PFSK-1 (cell line): ENCODE measurements around the gene SLC8A1.

Experiments
- POLR2AphosphoS5 ChIP-seq: IDR thresholded peaks from 2 replicates; pipeline ENCODE4 v1.6.1; 2012; ENCODE audit warnings: low read depth, mild to moderate bottlenecking, control low read depth, low read length, moderate library complexity
- TAF1 ChIP-seq: IDR thresholded peaks from 2 replicates; pipeline ENCODE4 v1.6.1; 2012; ENCODE audit warnings: low read length, control low read depth, borderline replicate concordance; ENCODE audit not compliant: insufficient read depth
- TF ChIP-seq, protein P1 (sequence below), 2 experiments: IDR thresholded peaks; 2 replicates each; pipeline versions ENCODE4 v1.6.1 to v1.8.0; 2011 to 2012; ENCODE audit warnings: low read depth in 2 of 2, low read length in 2 of 2, control low read depth in 1 of 2, inconsistent platforms in 1 of 2, mild to moderate bottlenecking in 1 of 2, moderate library complexity in 1 of 2; ENCODE audit not compliant: insufficient read depth in 1 of 2

DNA sequence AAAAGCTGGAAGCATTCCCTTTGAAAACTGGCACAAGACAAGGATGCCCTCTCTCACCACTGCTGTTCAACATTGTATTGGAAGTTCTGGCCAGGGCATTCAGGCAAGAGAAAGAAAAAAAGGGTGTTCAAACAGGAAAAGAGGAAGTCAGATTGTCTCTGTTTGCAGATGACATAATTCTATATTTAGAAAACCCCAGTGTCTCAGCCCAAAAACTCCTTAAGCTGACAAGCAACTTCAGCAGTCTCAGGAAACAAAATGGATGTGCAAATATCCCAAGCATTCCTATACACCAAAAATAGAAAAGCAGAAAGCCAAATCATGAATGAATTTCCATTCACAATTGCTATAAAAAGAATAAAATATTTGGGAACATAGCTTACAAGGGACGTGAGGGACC is 11.1 kb downstream of the SLC8A1 start:
- TF ChIP-seq POLR2AphosphoS5 (no peak), TAF1 (no peak)
- TF ChIP-seq, protein P1, sequence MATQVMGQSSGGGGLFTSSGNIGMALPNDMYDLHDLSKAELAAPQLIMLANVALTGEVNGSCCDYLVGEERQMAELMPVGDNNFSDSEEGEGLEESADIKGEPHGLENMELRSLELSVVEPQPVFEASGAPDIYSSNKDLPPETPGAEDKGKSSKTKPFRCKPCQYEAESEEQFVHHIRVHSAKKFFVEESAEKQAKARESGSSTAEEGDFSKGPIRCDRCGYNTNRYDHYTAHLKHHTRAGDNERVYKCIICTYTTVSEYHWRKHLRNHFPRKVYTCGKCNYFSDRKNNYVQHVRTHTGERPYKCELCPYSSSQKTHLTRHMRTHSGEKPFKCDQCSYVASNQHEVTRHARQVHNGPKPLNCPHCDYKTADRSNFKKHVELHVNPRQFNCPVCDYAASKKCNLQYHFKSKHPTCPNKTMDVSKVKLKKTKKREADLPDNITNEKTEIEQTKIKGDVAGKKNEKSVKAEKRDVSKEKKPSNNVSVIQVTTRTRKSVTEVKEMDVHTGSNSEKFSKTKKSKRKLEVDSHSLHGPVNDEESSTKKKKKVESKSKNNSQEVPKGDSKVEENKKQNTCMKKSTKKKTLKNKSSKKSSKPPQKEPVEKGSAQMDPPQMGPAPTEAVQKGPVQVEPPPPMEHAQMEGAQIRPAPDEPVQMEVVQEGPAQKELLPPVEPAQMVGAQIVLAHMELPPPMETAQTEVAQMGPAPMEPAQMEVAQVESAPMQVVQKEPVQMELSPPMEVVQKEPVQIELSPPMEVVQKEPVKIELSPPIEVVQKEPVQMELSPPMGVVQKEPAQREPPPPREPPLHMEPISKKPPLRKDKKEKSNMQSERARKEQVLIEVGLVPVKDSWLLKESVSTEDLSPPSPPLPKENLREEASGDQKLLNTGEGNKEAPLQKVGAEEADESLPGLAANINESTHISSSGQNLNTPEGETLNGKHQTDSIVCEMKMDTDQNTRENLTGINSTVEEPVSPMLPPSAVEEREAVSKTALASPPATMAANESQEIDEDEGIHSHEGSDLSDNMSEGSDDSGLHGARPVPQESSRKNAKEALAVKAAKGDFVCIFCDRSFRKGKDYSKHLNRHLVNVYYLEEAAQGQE (IDR thresholded peaks at IDR 0.05; ENCODE audit: insufficient read depth in 1 of 2, low read depth in 2 of 2, low read length in 2 of 2): no peak
